Measurements from ENCODE around the gene ZNF792. TPM values are rescaled to one million over a fixed set of nuclear protein-coding genes. Genes with fewer than 3 reads are reported as not detected.
"Not testable (repeated sequence)": the region's sequence is repeated elsewhere in the genome, so short reads cannot be mapped to it uniquely, and the experiment has no call there.

The ZNF792 gene
- total RNA-seq, 2 donors from 2014 or later: 30.2 to 32.1 TPM

GRCh38 chr19:34972163-34972705, 8.2 kb upstream of the ZNF792 start:
- no peak for TF ChIP-seq CTCF (conservative IDR thresholded peaks at IDR 0.05)
- WGBS, 2 experiments (ENCODE audit: insufficient coverage in 1 of 2, insufficient read length in 1 of 2): 86 to 93% methylated on average over 6 to 7 of the region's 7 CpGs
- DNase-seq: peak; percentile 17

GRCh38 chr19:34970185-34970780, 6.3 kb upstream of the ZNF792 start:
- H3K4me1 Mint-ChIP-seq; H3K27me3 ChIP-seq (ENCODE audit: control insufficient read depth, insufficient read depth, low read length, poor library complexity, severe bottlenecking); H3K4me1 ChIP-seq (ENCODE audit: control insufficient read depth, insufficient read depth, low read length); H3K36me3 ChIP-seq (ENCODE audit: control insufficient read depth, insufficient read depth, low read length); H3K9ac ChIP-seq (ENCODE audit: extremely low read depth, low read length, poor library complexity, severe bottlenecking); H3K27ac Mint-ChIP-seq; H3K36me3 Mint-ChIP-seq (ENCODE audit: low read depth); H3K4me3 Mint-ChIP-seq; H3K27me3 Mint-ChIP-seq (ENCODE audit: insufficient read depth); H3K27ac ChIP-seq (ENCODE audit: low read depth, low read length): not testable (repeated sequence)
- peak overlapping the region; percentile 13 for H3K4me3 ChIP-seq (ENCODE audit: low read length)
- peaks cover 52% of the 10 kb centered on the region for H3K9me3 ChIP-seq (ENCODE audit: control insufficient read depth, low read length)
- H3K9me3 Mint-ChIP-seq: peaks cover 59% of the 10 kb centered on the region
- DNase-seq: peak; percentile 20
- WGBS, 2 experiments (ENCODE audit: insufficient coverage in 1 of 2, insufficient read length in 1 of 2): 89 to 93% methylated on average over 3 to 10 of the region's 12 CpGs

More at GRCh38 chr19:34972163-34972705, 8.2 kb upstream of the ZNF792 start:
- H3K9me3 ChIP-seq (ENCODE audit: control insufficient read depth, low read length): peaks cover 47% of the 10 kb centered on the region
- H3K9ac ChIP-seq (ENCODE audit: extremely low read depth, low read length, poor library complexity, severe bottlenecking): no peak overlapping the region
- Mint-ChIP-seq H3K4me3 (no peak overlapping the region), H3K9me3 (peaks cover 56% of the 10 kb centered on the region), H3K27ac (no peak overlapping the region), H3K4me1 (peaks cover 2% of the 10 kb centered on the region), H3K27me3 (ENCODE audit: insufficient read depth) (peaks cover 5% of the 10 kb centered on the region), H3K36me3 (ENCODE audit: low read depth) (peaks cover 5% of the 10 kb centered on the region)
- H3K36me3 ChIP-seq (ENCODE audit: control insufficient read depth, insufficient read depth, low read length): no peaks in the 10 kb centered on the region
- H3K4me3 ChIP-seq (ENCODE audit: low read length): no peak overlapping the region
- no peak overlapping the region for H3K27ac ChIP-seq (ENCODE audit: low read depth, low read length)
- no peaks in the 10 kb centered on the region for H3K27me3 ChIP-seq (ENCODE audit: control insufficient read depth, insufficient read depth, low read length, poor library complexity, severe bottlenecking)
- H3K4me1 ChIP-seq (ENCODE audit: control insufficient read depth, insufficient read depth, low read length): no peaks in the 10 kb centered on the region

GRCh38 chr19:34969721-34970120, 5.7 kb upstream of the ZNF792 start:
- H3K36me3 ChIP-seq (ENCODE audit: control insufficient read depth, insufficient read depth, low read length): no peaks in the 10 kb centered on the region
- peaks cover 1% of the 10 kb centered on the region for H3K36me3 Mint-ChIP-seq (ENCODE audit: low read depth)
- no peaks in the 10 kb centered on the region for H3K27me3 ChIP-seq (ENCODE audit: control insufficient read depth, insufficient read depth, low read length, poor library complexity, severe bottlenecking)
- no peak overlapping the region for H3K4me3 ChIP-seq (ENCODE audit: low read length)
- WGBS, 2 experiments (ENCODE audit: insufficient coverage in 1 of 2, insufficient read length in 1 of 2): 92 to 98% methylated on average over 5 to 6 of the region's 6 CpGs
- peaks cover 53% of the 10 kb centered on the region for H3K9me3 ChIP-seq (ENCODE audit: control insufficient read depth, low read length)
- no peaks in the 10 kb centered on the region for H3K4me1 ChIP-seq (ENCODE audit: control insufficient read depth, insufficient read depth, low read length)
- H3K27me3 Mint-ChIP-seq (ENCODE audit: insufficient read depth): peaks cover 4% of the 10 kb centered on the region
- no peak for TF ChIP-seq CTCF (conservative IDR thresholded peaks at IDR 0.05)
- H3K9me3 Mint-ChIP-seq: peaks cover 61% of the 10 kb centered on the region
- H3K4me3 Mint-ChIP-seq: no peak overlapping the region
- peak; percentile 18 for DNase-seq
- no peak overlapping the region for H3K27ac Mint-ChIP-seq
- H3K9ac ChIP-seq (ENCODE audit: extremely low read depth, low read length, poor library complexity, severe bottlenecking): no peak overlapping the region
- no peak overlapping the region for H3K27ac ChIP-seq (ENCODE audit: low read depth, low read length)
- peaks cover 2% of the 10 kb centered on the region for H3K4me1 Mint-ChIP-seq

Data from endodermal cell (in vitro differentiated cells).